A549 (cell line): Measurements from ENCODE around the gene DET1. TPM values are rescaled to one million over a fixed set of nuclear protein-coding genes. Genes with fewer than 3 reads are reported as not detected.

Experiments used
- ATAC-seq, 2 experiments: fragments of 200-7000 bp in 1 of 2; fragments of >200 bp in 1 of 2; cut with Nextera tagmentation in 1 of 2; cut with Tn5 transposase in 1 of 2; 3 replicates each; pipeline versions ENCODE4 v1.8.0 to v1.9.1; 2018 to 2020; ENCODE audit warnings: mild to moderate bottlenecking in 1 of 2, moderate library complexity in 1 of 2
- CTCF ChIA-PET: fragments of 300-600 bp; sonication (Branson Sonifier 250); formaldehyde crosslinking; extraction: SDS; loops from one replicate; lab custom pipeline; 2021; ENCODE audit warnings: antibody characterized with exemption, inconsistent platforms; lab: Yijun Ruan, JAX
- POLR2A ChIA-PET: fragments of 350-600 bp; formaldehyde crosslinking; extraction: SDS; loops from one replicate; lab custom pipeline; 2021; ENCODE audit warnings: antibody characterized with exemption, inconsistent platforms; lab: Yijun Ruan, JAX
- DNase-seq, 2 experiments: peaks; one replicate each; pipeline versions ENCODE4 v3.0.0 to v3.0.0-alpha.2; 2011 to 2016; ENCODE audit warnings: low read depth in 1 of 2, low spot score in 1 of 2
- FAIRE-seq: peaks from 2 replicates; lab custom pipeline; 2011; peaks lifted over from hg19 to GRCh38; lab: Jason Lieb, UNC
- H3K27ac ChIP-seq, 2 experiments: fragments of >200 bp; sonication (Bioruptor Twin); formaldehyde crosslinking; 3 replicates each; pipeline ENCODE4 v1.5.1; 2016 to 2017
- H3K4me1 ChIP-seq: fragments of >200 bp; sonication (Bioruptor Twin); formaldehyde crosslinking; 3 replicates; pipeline ENCODE4 v1.6.1; 2016
- H3K4me2 ChIP-seq: fragments of >200 bp; sonication (Bioruptor Twin); formaldehyde crosslinking; 3 replicates; pipeline ENCODE4 v1.6.1; 2016
- H3K4me3 ChIP-seq: fragments of >200 bp; sonication (Bioruptor Twin); formaldehyde crosslinking; 3 replicates; pipeline ENCODE4 v1.5.1; 2016
- H3K9me3 ChIP-seq: fragments of >200 bp; sonication (Bioruptor Twin); formaldehyde crosslinking; 3 replicates; pipeline ENCODE4 v1.6.1; 2016
- CBX8 ChIP-seq: fragments of 200-600 bp; sonication (generic); IDR thresholded peaks from 2 replicates; pipeline ENCODE4 v1.6.1; 2016
- CHD4 ChIP-seq: fragments of 200-600 bp; sonication (generic); IDR thresholded peaks from 2 replicates; pipeline ENCODE4 v1.6.1; 2016; ENCODE audit warnings: antibody characterized with exemption, mild to moderate bottlenecking, borderline replicate concordance
- EHF ChIP-seq: fragments of 250-450 bp; sonication (Bioruptor Pico); IDR thresholded peaks from 2 replicates; pipeline ENCODE4 v1.5.0; 2020; ENCODE audit warnings: mild to moderate bottlenecking
- ELK1 ChIP-seq: fragments of 150-350 bp; IDR thresholded peaks from 2 replicates; pipeline ENCODE4 v1.6.1; 2014; ENCODE audit warnings: low read depth, mild to moderate bottlenecking, low read length
- EP300 ChIP-seq, 2 experiments: fragments of >200 bp; sonication (Bioruptor Twin); formaldehyde crosslinking; IDR thresholded peaks; 2 replicates in 1 of 2; 3 replicates in 1 of 2; pipeline ENCODE4 v1.6.1; 2016 to 2017
- ESRRA ChIP-seq: fragments of 150-350 bp; IDR thresholded peaks from 2 replicates; pipeline ENCODE4 v1.6.1; 2014; ENCODE audit warnings: mild to moderate bottlenecking, low read length, borderline replicate concordance
- FOSL2 ChIP-seq, 2 experiments: fragments of 450-650 bp in 1 of 2; fragments of >200 bp in 1 of 2; sonication (Bioruptor Twin) in 1 of 2; formaldehyde crosslinking; IDR thresholded peaks; 2 replicates each; pipeline versions ENCODE4 v1.5.0 to v1.6.1; 2016 to 2020; ENCODE audit warnings: mild to moderate bottlenecking in 1 of 2, moderate library complexity in 1 of 2
- HDAC2 ChIP-seq: fragments of 200-600 bp; sonication (generic); IDR thresholded peaks from 2 replicates; pipeline ENCODE4 v1.6.1; 2016
- HOXA7 ChIP-seq: fragments of 250-450 bp; sonication (Bioruptor Pico); IDR thresholded peaks from 2 replicates; pipeline ENCODE4 v1.5.0; 2020; ENCODE audit warnings: mild to moderate bottlenecking, moderate library complexity
- HOXB5 ChIP-seq: fragments of 250-450 bp; sonication (Bioruptor Pico); IDR thresholded peaks from 2 replicates; pipeline ENCODE4 v1.5.0; 2020; ENCODE audit warnings: mild to moderate bottlenecking, moderate library complexity
- JUN ChIP-seq, 2 experiments: fragments of >200 bp; sonication (Bioruptor Twin); formaldehyde crosslinking; IDR thresholded peaks; 2 replicates in 1 of 2; 3 replicates in 1 of 2; pipeline ENCODE4 v1.6.1; 2016 to 2017
- KDM1A ChIP-seq: fragments of 200-600 bp; sonication (generic); IDR thresholded peaks from 2 replicates; pipeline ENCODE4 v1.6.1; 2016; ENCODE audit warnings: low read depth, mild to moderate bottlenecking
- KDM5A ChIP-seq: fragments of 200-600 bp; sonication (generic); IDR thresholded peaks from 2 replicates; pipeline ENCODE4 v1.6.1; 2016; ENCODE audit warnings: antibody characterized with exemption, mild to moderate bottlenecking
- MAFK ChIP-seq: fragments of 450-650 bp; IDR thresholded peaks from 2 replicates; pipeline ENCODE4 v1.6.1; 2014; ENCODE audit not compliant: partially characterized antibody
- MYC ChIP-seq: IDR thresholded peaks from 2 replicates; pipeline ENCODE4 v1.6.1; 2012; ENCODE audit warnings: mild to moderate bottlenecking, inconsistent platforms, low read length, improper control_type of control experiment, borderline replicate concordance
- POLR2A ChIP-seq: IDR thresholded peaks from 2 replicates; pipeline ENCODE4 v1.6.1; 2012; ENCODE audit warnings: mild to moderate bottlenecking, low read length
- POLR2AphosphoS2 ChIP-seq: conservative IDR thresholded peaks from 2 replicates; pipeline ENCODE4 v1.6.1; 2012; ENCODE audit warnings: low read length, improper control_type of control experiment, inconsistent platforms
- REST ChIP-seq: fragments of 200-600 bp; sonication (generic); IDR thresholded peaks from 2 replicates; pipeline ENCODE4 v1.6.1; 2016; ENCODE audit warnings: antibody characterized with exemption, mild to moderate bottlenecking, moderate library complexity
- RFX5 ChIP-seq: fragments of 450-650 bp; IDR thresholded peaks from 2 replicates; pipeline ENCODE4 v1.7.1; 2014; ENCODE audit warnings: antibody characterized with exemption, mild to moderate bottlenecking, moderate library complexity
- RNF2 ChIP-seq: fragments of 200-600 bp; sonication (generic); IDR thresholded peaks from 2 replicates; pipeline ENCODE4 v1.6.1; 2016; ENCODE audit warnings: low read depth, mild to moderate bottlenecking, antibody characterized with exemption, moderate library complexity, borderline replicate concordance
- SMC3 ChIP-seq: fragments of >200 bp; sonication (Bioruptor Twin); formaldehyde crosslinking; IDR thresholded peaks from 3 replicates; pipeline ENCODE4 v1.6.1; 2018; ENCODE audit warnings: inconsistent platforms
- ZFP36 ChIP-seq: fragments of 450-650 bp; IDR thresholded peaks from 2 replicates; pipeline ENCODE4 v1.6.1; 2014; ENCODE audit warnings: borderline replicate concordance; ENCODE audit not compliant: partially characterized antibody
- ZNF302 ChIP-seq: fragments of 250-450 bp; sonication (Bioruptor Pico); IDR thresholded peaks from 2 replicates; pipeline ENCODE4 v1.9.0; 2021; ENCODE audit warnings: inconsistent platforms, mild to moderate bottlenecking, moderate library complexity
- WGBS: methylation state at CpG from one replicate; pipeline ENCODE4 v1.1.6; 2017; ENCODE audit errors: missing lambda C conversion rate; 5-methylcytosine and 5-hydroxymethylcytosine counted together
- polyA plus RNA-seq, 4 experiments: library from polyadenylated mRNA; depleted of rRNA in 3 of 4; stranded (reverse); fragments of >200 nt; fragmentation: RNase III in 1 of 4; extraction: RNeasy Plus Mini Kit Qiagen cat#74134 plus additional on column Dnase treatment in 1 of 4; gene quantifications; 2 replicates in 3 of 4; 3 replicates in 1 of 4; pipeline ENCODE4 v1.2.3, GENCODE V29; 2011 to 2017

The DET1 gene
- polyA plus RNA-seq, 2 of the 4 experiments (the other 2 are of a cell fraction): 3.9 to 12.4 TPM

- TF ChIP-seq EP300 (IDR thresholded peaks at IDR 0.05) (no peak), MYC (no peak), RNF2 (no peak), KDM5A (no peak), POLR2A (no peak), HOXA7 (CRISPR knock-in tag) (no peak), SMC3 (no peak)
- TF ChIP-seq, all 56 proteins: peak for 0
- FAIRE-seq: peak; percentile 23
- Histone ChIP-seq H3K27ac (no peak overlapping the region), H3K4me2 (no peak overlapping the region), H3K4me3 (no peak overlapping the region), H3K9me3 (no peaks in the 10 kb centered on the region), H3K4me1 (no peaks in the 10 kb centered on the region)
- no peak for DNase-seq
- WGBS: 26% methylated on average over 7 of the region's 7 CpGs
- ChIA-PET POLR2A (no interaction called here), CTCF (no interaction called here)
- no peak for ATAC-seq
These were observed 28.2 kb upstream of the DET1 start for GRCh38 chr15:88574655-88575054.

- CTCF ChIA-PET: no interaction called here
- no peak overlapping the region for H3K4me3 ChIP-seq
- FAIRE-seq: no peak
- ATAC-seq: peak in 1 of 2 experiments; percentile 12; a peak in 1 of 6 replicates
- TF ChIP-seq POLR2AphosphoS2: no peak
- TF ChIP-seq, all 56 proteins: peak for 0
- DNase-seq: no peak
- Histone ChIP-seq H3K4me1 (no peaks in the 10 kb centered on the region), H3K27ac (no peak overlapping the region), H3K9me3 (no peaks in the 10 kb centered on the region), H3K4me2 (no peak overlapping the region)
- WGBS: 5% methylated on average over 1 of the region's 1 CpG
- POLR2A ChIA-PET: no interaction called here
These were observed 27.6 kb upstream of the DET1 start for GRCh38 chr15:88574077-88574476.

- Histone ChIP-seq H3K4me3 (no peak overlapping the region), H3K9me3 (no peaks in the 10 kb centered on the region), H3K4me1 (no peaks in the 10 kb centered on the region), H3K4me2 (no peak overlapping the region), H3K27ac (no peak overlapping the region)
- ChIA-PET CTCF (interaction anchor here (1.3 kb wide), 1 partner anchor 95 kb away, joined by 4 read pairs; no protein-coding TSS in a partner anchor), POLR2A (no interaction called here)
- DNase-seq (no peak), ATAC-seq (no peak), FAIRE-seq (no peak)
- WGBS: 18% methylated on average over 5 of the region's 5 CpGs
- no peak for TF ChIP-seq KDM1A
- TF ChIP-seq ZFP36: no peak
- TF ChIP-seq CBX8: no peak
- TF ChIP-seq HDAC2: no peak
- no peak for TF ChIP-seq HOXB5 (CRISPR knock-in tag)
These were observed 25.4 kb upstream of the DET1 start for GRCh38 chr15:88571852-88572259.

GRCh38 chr15:88571153-88571851 lies 24.8 kb upstream of the DET1 start:
- Histone ChIP-seq H3K9me3 (no peaks in the 10 kb centered on the region), H3K4me2 (no peak overlapping the region), H3K27ac (no peak overlapping the region), H3K4me3 (no peak overlapping the region), H3K4me1 (no peaks in the 10 kb centered on the region)
- FAIRE-seq (no peak), DNase-seq (no peak), ATAC-seq (no peak)
- ChIA-PET POLR2A (no interaction called here), CTCF (interaction anchor here (0.5 to 1.3 kb wide), 3 partner anchors 11 to 158 kb away, joined by 3 to 4 read pairs (median 3); no protein-coding TSS in a partner anchor)
- TF ChIP-seq MAFK: no peak
- WGBS: 35% methylated on average over 7 of the region's 7 CpGs

GRCh38 chr15:88568589-88568988 lies 22.1 kb upstream of the DET1 start:
- no peak overlapping the region for H3K4me3 ChIP-seq
- FAIRE-seq (no peak), ATAC-seq (no peak), DNase-seq (no peak)
- ChIA-PET CTCF (no interaction called here), POLR2A (no interaction called here)
- WGBS: 27% methylated on average over 6 of the region's 6 CpGs
- no peak overlapping the region for H3K4me2 ChIP-seq
- no peak for TF ChIP-seq EHF (CRISPR knock-in tag)
- no peak for TF ChIP-seq FOSL2 (IDR thresholded peaks at IDR 0.05)
- no peak for TF ChIP-seq FOSL2 (CRISPR knock-in tag; IDR thresholded peaks at IDR 0.05)
- TF ChIP-seq ZNF302: no peak
- no peak for TF ChIP-seq ELK1
- TF ChIP-seq JUN (IDR thresholded peaks at IDR 0.05): no peak
- TF ChIP-seq CHD4: no peak
- no peak for TF ChIP-seq ESRRA
- no peak for TF ChIP-seq REST
- no peak for TF ChIP-seq KDM1A
- TF ChIP-seq RFX5: no peak
- no peaks in the 10 kb centered on the region for H3K9me3 ChIP-seq
- H3K4me1 ChIP-seq: no peaks in the 10 kb centered on the region
- no peak overlapping the region for H3K27ac ChIP-seq
